Activated CD4-positive, alpha-beta T cell treated with anti-CD3 and anti-CD28 coated beads, Interleukin-2, amount 50 U/mL, for 4 hours (primary cell): ENCODE measurements around the gene DNTT.
A peak's percentile ranks its signal among the peaks of the same experiment; 100 is the strongest.

Experiments used
- DNase-seq, 2 experiments: peaks; one replicate each; pipeline ENCODE4 v3.0.0-alpha.2; 2020

Gene DNTT

DNA sequence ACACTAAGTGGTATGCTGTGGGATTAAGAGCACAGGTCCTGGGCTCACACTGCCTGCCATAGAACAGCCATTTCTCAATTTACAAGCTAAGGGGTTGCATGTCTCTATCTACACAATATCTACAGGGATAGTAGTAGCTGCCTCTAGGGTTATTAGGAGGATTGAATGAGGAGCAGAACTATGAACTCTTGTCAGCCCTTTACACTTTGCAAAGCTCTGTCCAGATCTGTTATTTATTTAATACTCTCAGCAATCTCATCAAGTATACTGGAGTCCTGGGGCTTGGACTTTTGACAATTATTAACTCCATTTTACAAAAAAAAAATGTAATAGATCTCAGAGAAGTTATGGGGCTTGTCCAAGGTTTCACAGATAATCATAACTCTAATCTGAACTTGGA lies 47.8 kb downstream of the DNTT start:
- DNase-seq, result no peak

DNA sequence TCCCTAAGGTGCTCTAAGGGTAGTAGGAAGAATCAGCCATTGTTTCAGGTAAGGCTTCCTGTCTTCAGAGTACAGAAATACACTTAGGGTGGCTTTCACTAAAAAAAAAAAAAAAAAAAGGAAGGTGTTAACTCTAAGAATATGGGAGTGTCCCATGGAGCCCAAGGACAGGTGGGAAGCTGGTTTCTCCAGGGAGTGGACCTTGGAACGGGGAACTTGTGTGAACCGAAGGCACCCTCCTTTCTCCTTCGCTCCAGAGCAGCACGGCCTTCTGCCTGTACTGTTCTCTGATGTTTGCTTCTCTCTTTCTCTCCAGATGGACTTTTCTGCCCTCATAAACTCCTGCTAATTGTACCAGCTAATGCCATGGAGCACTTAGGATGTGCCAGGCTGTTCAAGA lies 48.3 kb downstream of the DNTT start:
- DNase-seq, result no peak

DNA sequence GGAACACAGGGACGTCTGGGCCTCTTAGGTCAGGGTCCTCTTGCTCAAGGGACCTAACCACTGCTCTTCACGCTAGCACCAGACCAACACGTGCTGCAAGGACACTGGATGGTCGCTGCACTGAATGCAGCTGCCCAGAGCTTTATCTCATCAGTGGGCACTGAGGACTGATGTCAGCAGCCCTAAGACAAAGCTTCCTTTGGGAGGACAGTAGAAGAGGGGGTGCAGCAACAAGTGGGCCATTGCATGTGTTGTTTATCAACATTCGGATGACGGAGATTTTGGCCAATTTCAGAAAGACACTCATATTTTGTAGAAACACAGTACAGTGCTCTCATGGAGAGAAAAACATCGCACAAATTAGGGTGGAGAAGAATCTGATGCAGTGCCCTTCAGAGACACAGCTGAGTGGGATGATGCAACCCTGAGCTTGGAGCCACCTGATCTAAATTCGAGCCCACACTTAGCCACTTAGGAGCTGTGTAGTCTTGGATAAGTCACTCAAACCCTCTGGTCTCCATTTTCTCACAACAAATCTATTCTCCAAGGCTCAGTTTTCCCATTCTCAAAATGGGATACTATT lies 52.9 kb downstream of the DNTT start:
- no peak for DNase-seq

DNA sequence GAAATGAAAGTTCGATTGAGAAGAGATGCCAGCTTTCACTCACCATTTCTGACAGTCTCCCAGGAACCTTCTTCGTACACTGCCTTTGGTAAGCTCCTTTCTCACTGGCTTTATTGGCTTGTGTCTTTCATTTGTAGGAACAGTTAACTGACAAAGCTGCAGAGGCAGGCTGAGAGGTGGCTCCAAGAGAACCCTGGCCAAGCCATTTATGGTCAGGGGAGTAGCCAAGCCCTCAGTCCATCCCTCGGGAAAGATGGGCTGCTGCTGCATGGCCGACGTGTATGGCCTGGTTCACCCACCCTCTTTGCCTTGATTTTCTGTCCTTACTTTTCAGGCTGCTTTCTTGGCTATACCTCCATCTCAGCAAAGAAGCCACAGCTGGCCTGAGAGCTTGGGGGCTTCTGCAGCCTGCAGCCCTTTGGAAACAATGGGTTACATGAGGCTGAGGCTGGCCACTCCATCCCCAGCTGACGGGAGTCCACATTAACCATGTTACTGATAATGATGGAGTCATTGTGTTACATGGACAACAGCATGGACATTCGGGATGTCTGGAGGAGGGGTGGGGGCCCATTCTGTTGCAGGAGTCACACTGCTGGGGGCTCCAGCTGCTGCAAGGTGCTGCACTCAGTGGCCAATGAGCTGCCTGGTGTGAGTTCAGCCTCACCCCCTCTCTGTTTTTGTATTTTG lies 54.8 kb downstream of the DNTT start, which contains the start of gene OPALIN:
TSS of gene OPALIN (minus strand) at position 152 of the 690 bp plus-strand sequence. CDS start at position 46, 106 bp downstream.
- no peak for DNase-seq

DNA sequence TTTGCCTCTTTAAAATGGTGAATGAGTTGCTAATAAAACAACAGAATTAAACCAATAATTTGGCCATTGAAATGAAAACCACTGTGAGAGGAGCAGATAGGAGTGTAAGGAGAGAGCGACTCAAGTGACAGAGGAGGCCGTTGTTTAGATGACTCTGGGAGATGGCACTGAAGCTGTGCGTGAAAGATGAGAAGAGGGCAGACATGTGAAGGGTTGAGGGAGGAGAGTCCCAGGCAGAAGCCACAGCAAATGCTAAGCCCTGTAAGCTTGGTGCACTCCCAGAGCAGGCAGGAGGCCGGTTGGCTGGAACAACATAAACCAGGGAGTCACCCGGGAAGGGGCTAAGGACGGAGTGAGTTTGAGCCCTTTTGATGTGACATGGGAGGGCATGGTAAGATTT lies 55.4 kb downstream of the DNTT start:
- no peak for DNase-seq

DNA sequence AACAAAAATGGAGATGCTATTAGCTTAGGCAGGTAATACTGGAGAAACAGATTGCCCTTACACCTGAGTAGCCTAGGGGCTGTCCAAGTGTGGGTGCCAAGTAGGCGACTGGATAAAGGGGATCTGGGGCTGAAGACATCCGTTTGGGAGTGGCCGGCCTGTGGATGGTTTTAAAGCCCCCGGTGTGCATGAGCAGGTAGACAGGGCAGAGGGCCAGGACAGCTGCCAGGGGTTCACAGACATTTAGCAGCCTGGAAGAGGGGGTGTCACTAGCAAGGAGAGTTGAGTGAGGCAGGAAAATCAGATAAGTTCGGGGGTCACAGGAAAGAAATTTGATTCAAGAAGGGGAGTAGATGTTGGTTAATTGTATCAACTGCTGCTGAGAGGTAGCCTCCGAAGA lies 56.1 kb downstream of the DNTT start:
- DNase-seq, result no peak

DNA sequence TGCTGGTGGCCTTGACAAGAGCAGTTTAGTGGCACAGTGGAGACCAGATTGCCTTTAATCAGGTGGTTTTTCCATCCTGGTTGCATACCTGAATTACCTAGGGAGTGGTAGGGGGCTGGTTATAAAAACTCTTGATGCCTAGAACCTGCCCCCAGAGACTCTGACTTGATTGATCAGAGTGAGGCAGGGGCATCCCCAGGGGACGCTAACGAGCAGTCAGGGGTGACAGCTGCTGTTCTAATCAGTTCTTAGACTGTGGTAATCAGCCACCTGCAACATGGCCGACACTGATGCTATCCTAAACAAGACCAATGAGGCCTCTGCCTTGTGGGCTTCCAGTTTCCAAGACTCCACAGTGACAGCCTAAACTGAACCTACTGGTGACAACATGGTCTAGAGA lies 56.5 kb downstream of the DNTT start:
- DNase-seq, result no peak

DNA sequence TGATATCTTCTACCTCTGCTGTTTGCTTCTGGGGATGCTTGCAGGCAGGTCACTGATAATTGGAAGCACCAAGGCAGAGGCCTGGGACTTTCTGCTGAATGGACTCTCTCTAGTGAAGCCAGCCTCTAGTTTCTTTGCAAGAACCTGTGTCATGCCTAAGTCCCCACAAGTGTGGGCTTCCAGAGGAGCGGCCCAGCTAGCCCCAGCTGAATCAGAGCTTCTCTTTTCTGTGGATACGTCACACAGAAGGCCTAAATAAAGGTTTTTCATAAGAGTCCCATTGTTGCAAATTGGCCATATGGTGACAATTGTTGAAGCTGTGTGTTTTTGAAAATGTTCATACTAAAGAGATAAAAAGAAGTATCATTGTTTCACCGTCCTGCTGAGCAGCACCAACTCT lies 61.3 kb downstream of the DNTT start:
- no peak for DNase-seq

DNA sequence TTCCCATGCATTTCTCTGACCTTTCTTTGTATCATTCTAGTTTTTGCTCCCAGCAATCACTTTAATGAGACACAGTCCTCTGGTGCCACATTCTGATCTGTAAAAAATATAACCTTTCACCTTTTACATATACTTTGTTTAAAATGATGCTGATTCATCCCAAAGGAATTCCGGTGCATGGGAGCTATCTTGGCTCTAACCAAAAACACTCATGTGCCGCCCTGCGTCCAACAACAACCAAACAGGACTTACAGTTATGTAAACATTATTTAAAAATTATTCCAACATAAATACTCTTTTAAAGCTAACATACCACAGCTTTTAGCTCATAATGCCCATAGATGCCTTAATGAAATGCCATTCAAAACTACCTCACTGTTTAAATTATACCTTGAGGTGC lies 62.3 kb downstream of the DNTT start:
- no peak for DNase-seq

DNA sequence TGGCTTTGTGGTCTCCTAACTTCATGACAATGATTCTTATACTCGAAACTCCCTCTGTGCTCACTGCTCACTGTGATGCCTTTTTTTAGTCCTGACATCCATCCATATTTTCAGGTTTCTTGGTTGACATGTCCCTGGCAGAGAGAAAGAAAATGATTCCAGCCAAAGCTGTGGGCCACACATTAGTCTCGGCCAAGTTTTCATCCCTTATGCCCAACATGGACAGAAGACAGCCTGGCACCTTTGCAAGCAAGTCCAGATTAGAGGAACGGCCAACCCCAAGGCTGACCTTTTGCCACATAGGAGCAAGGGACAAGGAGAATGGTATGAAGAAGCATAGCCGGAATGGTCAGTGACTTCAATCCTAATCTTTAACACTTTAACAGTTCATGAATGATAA lies 63.2 kb downstream of the DNTT start:
- no peak for DNase-seq

DNA sequence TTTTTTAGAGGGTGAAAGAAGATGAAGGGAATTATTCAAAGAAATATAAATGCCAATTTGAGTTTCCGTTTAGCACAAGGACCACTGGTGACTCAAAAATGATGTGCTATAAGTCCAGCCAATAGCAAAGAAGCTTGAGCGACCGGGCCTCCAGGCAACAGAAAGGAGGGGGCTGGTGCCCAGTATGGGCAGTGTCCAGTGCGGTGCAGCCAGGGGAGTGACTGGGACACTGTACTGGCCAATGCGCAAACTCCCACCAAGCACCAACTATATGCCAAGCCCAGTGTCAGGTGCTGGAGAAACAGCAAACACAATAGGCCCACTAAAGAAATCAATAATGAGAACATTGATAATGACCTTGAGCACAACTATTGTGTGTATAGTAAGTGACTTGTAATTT lies 64.7 kb downstream of the DNTT start:
- DNase-seq, result no peak

DNA sequence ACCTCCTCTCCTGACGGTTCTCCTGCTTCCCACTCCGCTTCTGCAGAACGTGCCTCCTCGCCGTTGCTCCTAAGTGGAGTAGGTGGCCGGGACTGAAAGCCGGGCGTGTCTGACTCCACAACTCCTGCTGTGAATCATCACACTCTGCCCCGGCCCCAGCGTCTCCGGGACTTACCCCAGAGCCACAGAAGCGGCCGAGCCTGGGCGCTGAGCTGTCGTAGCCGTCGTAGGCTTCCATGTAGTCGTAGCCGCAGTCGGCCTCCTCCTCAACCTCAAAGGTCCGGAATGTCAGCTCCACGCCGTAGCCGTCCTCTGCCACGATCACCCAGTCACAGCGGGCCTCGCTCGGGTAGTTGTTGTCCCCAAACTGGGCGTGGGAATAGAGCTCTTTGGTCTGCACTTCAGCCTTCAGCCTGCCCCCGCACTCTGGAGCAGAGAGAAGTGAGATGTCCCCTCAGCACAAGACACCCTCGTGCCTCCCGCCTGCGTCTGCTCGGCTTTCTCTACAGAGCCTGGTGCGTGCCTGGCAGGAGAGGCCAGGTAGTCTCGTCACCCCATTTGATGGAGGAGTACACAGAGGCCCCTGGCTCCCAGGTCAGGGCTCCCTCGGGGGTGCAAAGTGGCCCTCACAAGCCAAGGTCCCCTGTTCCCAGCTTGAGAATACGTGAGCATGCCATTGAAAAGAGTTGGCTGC lies 65.8 kb downstream of the DNTT start:
- DNase-seq, result no peak

DNA sequence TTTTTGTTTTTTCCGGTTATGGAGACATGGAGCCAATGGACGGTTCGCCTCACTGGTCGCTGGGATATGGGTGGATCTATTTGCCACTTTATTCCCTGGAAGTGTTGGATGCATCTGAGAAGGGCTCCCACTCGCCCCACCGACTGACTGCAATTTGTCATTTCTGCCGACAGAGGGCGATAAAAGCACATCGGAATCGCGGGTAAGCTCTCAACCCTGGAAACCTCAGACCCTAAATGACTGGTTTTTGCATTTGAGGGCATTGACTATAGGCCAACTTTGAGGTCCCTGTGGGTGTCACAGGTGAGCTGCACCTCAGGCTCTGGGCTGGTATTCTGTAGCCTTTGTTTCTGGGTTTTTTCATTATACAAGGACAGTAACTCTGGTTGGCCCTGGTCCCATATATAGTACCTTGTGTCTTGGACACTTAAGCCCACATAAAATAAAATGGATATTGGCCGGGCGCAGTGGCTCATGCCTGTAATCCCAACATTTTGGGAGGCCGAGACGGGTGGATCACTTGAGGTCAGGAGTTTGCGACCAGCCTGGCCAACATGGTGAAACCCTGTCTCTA lies 66.4 kb downstream of the DNTT start:
- peak; percentile 28 to 42 for DNase-seq

DNA sequence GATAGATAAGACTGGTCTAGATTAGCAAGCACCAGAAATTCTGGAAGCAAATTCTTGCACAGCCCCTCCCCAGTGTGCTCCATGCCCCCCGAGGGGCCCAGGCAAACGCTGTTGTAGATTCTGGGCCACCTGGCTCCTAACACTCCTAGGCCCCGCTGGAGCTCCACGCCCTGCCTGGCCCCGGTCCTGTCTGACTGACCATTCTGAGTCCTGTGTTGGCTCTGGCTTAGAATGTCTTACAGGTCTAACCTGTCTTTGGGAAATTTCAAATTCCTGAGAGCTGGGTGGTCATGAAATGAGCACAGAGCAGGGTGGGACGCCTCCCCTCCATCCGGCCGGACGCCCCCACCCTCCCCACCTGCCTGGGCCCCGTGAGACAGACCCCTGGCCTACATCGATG lies 67.1 kb downstream of the DNTT start:
- no peak for DNase-seq

DNA sequence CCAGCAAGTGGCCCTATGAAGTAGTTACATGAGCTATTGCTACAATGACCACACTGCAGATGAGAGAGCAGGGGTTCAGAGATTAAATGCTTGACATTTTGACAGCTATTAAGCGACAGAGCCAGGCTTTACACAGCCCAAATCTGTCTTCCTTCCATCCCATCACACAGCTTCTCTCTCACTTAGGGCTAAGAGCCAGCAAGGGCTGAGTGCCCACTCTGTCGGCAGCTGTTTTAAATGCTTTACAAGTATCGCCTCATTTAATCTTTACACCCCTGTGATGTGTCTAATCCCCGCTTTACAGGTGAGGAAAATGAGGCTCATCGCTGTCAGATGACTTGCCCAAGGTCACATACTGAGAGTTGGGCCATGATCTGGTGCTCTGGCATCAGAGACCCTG lies 69.8 kb downstream of the DNTT start:
- DNase-seq, result no peak

DNA sequence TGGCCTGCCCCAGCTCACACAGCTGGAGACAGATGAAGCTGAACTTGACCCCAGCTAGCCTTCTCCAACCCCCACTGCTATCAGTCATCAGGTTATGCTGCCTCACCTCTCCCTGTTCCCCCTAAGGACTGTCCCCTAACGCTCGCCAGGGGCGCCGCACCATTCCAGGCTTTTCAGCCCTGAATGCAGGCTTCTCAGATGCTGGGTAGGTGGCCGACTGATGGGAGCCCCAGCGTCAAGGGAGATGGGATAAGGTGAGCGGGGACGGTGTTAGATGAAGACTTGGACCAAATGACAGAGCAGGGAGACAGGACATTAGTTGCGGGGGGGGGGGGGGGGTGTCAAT lies 70.4 kb downstream of the DNTT start:
- no peak for DNase-seq

DNA sequence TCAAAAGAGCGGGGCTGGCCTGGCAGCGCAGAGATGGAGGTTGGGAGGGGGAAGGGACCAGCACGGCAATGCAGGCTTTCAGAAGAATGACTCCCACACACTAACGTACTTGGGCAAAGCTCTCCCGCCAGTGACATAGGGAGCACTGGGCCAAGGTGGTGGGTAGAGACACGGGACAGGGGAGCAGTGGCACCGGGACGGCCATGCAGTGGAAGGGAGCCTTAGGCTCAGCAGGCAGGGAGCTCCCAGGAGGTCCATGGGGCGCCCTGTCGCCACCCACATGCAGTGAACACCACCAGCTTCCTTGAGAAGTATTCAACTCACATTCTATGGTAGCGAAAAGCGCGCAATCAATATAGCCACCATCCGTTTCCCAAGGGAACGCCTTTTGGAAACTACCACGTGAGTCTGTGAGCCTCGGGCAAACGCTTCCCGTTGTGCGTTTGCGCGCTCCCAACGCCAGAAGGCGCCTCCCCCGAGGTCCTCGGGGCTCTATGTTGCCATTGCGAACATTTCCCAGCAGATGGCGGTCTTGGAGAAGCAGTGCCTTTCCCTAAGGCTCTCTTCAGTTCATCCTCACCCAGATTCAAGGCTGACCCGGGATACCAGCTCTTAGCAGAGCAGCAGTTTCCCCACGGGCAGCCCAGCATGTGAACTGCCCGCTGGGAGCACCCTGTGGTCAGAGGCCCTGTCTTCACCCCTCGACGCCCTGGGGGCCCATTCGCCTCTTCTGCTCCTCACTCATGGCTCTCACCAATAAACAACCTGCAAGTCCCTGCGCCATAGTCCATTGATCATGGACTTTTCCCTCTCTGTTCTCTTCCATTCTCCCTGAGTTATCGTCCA lies 71.0 kb downstream of the DNTT start:
- DNase-seq, result peak; percentile 63 to 64

DNA sequence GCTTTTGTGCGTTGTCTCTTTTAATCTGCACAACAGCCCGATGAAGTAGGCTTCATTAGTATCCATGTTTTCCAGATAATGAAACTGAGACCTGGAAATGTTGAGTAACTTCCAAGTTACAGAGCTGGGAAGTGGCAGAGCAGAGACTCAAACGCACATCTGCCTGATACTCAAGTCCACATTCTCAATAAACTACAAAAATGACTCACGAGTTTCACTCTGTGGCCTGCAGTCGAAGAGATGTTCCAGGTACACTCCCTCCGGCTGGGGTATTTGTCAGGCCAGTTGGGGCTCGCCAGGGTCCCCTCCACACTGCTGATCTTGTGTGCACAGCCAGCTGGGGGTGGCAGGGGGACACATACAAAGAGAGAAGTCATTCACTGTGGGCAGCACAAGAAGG lies 72.2 kb downstream of the DNTT start:
- DNase-seq, result no peak

DNA sequence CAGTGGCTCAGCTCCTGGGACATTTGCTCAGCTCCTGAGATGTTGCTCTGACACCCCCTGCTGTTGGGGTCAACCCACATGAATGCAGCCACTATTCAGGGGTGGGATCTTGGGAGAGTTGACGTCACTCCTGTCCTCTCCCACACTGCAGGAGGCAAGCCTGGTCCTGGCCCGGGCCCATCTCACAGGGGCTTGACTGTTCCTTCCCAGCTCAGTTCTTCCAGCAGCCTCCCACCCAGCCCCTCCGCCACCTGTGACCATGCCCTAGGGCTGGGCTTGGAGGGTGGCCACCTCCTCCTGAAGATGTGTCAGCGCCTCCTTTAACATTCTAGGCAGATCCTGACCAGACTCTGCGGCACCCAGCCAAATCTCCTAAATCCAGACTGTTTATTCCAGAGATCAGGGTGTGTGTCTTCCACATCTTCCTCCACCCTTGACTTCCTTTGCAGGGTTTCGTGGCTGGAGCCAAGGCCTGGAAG lies 73.6 kb downstream of the DNTT start:
- DNase-seq, result no peak

DNA sequence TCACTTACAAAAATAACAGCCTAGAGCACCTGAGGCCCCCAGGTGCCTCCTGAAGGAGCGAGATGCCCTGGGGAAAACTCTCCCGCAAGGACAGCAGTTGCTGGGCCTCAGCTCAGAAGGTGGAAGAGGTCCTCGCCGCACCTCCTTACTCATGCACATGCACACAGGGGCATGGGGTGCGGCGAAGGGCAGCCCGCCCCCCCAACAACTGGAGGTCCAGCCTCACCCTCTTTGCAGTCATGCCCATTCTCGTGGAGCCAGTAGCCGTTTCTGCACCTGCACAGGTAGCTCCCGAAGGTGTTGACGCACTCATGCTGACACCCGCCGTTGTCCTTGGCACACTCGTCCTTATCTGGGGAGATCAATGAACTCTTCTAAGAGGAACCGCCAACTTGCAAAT lies 74.5 kb downstream of the DNTT start:
- no peak for DNase-seq

DNA sequence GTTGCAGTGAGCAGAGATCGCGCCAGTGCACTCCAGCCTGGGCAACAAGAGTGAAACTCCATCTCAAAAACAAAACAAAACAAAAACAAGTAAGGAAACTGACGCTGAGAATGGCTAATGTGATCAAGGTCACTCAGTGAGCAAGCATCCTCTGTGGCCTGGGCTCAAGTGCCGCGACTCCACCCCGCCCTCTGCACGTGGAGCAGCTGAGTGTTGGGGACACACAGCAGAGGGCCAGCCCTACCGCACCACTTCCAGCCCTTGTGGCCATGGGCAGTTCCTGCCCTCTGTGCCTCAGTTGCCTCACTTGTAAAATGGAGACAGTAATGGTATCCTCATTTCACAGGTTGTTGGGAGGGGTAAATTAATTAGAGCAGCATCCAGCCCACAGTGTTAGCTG lies 75.5 kb downstream of the DNTT start:
- no peak for DNase-seq

DNA sequence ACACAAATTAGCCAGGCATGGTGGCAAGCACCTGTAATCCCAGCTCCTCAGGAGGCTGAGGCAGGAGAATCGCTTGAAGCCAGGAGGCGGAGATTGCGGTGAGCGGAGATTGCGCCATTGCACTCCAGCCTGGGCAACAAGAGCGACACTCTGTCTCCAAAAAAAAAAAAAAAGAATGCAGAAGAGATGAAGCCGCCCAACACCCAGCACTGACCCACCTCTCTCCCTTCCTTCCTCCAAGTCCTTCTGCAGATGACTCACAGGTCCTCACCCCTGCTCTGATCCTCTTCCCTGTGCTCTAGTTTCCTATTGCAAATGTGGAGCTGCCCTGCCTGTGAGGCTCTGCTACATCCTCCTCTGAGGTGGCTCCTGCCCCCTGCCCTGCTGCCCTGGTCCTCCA lies 76.6 kb downstream of the DNTT start:
- no peak for DNase-seq

DNA sequence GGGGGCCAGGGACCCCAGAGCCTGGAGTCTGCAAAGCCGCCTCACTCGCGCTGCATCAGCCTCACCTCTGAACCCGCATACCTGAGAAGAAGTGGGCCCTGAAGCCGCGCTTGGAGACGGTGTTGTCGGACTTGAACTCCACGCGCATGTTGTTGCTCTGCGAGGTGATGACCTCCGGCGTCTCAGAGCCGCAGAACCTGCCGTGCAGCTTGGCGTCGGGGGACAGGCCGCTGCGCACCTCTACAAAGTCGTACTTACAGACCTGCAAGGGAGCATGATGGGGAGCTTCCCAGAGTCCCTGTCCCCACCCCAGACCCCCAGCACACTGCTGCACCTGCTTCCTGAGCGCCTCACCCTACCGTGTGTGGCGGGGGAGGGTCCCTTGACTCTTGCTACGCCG lies 80.3 kb downstream of the DNTT start:
- no peak for DNase-seq
